NCI-H460 (cell line): ENCODE measurements around the gene NAPSA. TPM values are rescaled to one million over a fixed set of nuclear protein-coding genes. Genes with fewer than 3 reads are reported as not detected.
"Not testable (repeated sequence)": the region's sequence is repeated elsewhere in the genome, so short reads cannot be mapped to it uniquely, and the experiment has no call there.

Experiments
- DNase-seq: peaks from one replicate; pipeline ENCODE4 v3.0.0-alpha.2; 2016; ENCODE audit warnings: low read depth; ENCODE audit errors: extremely low read depth
- total RNA-seq: library from RNA; depleted of rRNA; stranded (reverse); fragments of >200 nt; shearing (Covaris generic); gene quantifications from 2 replicates; pipeline ENCODE4 v1.2.3, GENCODE V29; 2014

NAPSA gene
- total RNA-seq, 1 experiment from 2014 or later: not detected

DNA sequence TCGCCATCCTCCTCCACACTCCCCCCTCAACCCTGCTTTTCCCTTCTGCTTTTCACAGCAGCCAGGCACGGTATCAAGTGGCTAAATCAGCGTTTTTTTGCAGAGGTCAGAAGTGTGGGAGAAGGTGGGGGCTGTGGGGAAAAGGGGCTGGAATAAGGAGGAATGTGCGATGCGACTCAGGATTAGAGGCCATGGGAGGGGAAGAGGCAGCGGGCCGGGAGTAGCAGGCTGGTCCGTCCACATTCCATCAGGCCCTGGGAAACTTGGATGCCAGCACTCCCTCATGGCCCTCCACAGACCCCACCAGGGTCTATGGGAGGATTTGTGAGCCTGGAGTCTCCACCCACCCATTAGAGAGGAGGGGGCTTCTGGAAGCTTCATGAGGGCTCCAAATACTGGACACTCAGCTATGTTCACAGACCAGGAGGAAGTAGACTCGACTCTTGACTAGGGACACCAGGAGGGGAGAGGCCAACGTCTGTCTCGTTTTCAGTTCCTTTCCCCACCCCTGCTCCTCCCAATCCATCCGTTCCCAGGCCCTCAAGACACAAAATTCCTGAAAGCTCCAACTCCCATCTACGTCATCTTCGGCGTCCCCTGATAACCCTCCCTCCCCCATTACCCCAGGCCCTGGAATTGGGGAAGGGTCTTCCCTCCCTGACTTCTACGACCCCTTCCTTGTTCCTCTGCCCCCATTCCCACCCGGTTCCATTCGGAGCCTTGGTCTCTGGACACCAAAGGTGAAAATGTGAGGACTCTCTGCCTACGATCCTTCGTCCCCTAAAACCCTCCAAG is 33.0 kb downstream of the NAPSA start:
- no peak for DNase-seq

DNA sequence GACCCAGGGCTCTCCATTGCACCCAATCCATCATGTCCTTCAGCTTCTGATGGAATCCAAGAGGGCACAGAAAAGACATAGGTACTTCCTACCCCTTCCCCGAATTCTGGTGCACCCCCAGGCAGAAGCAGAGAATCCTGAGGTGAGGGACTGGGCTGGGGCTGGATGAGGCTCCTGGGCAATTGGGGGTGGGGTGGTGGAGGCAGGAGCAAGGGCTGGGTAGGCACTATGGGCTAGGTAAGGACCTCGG is 33.5 kb downstream of the NAPSA start:
- no peak for DNase-seq

DNA sequence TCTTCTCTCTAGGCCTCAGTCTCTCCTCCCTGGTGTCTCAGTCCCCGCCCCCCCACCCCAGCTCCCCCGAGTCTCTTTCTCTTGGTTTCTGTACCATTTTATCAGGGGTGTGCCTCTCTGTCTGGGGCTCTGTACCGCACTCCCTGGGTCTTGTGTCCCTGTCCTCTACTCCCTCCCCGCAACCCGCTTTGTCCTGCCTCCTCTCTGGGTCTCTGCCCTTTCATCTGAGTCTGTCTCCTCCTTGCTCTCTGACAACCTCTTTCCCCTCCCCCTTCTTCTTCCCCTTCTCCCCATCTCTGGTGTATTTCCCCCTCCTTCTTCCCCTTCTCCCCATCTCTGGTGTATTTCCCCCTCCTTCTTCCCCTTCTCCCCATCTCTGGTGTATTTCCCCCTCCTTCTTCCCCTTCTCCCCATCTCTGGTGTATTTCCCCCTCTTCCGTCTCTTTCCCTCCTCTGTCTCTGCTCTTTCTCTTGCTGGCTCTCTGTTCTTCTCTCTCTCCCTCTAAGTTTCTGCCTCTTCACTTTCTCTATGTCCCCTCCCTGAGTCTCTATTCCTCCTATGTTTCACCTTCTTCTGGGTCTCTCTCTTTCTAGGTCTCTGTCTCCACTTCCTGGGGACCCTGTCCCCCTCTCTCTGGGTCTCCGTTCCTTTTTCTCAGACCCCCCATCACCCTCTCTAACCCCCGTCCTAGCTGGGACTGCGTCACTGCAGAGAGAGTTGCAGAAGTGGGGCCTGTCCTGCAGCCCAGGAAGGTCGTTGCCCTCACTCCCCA is 34.0 kb downstream of the NAPSA start:
- DNase-seq: no peak

DNA sequence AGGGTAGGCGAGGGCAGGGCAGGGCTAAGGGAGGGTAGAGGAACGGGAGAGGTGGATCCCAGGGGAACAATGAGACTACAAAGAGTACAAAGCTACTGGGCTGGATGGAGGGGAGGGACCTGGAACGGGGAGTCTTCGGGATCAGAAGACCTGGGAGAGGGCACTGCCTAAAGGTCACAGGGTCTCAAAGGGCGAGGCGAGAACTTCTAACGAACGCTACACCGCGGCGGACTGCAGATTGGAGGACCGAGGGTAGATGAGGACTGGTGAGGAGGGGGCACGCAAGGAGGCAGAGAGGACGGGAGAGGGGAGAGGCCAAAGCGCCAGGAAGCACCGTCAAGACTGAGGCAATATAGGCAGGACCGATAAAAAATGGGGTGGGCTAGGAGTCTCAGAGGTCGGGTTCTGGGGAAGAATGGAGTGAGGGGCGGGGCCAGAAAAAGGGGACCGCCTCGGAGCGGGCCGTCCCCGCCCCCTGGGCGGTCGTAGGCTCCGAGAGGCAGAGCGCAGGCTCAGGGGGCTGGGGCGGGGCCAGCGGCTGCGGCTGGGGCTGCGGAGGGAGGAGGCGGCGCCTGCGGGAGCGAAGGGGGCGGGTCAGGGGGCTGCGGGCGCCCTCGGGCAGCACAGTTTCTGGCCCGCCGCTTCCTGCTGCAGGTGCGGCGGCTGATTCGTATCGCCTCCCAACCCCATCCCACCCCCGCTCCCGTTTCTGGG is 34.9 kb downstream of the NAPSA start:
- DNase-seq: peak; percentile 57

DNA sequence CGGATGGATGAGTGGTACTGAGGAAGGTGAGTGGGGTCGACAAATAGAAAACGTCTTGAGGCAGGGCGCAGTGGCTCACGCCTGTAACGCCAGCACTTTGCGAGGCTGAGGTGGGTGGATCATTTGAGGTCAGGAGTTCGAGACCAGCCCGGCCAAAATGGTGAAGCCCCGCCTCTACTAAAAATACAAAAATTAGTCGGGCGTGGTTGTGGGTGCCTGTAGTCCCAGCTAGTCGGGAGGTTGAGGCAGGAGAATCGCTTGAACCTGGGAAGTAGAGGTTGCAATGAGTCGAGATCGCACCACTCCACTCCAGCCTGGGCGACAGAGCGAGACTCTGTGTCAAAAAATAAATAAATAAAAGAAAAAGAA is 35.5 kb downstream of the NAPSA start:
- DNase-seq: not testable (repeated sequence)

DNA sequence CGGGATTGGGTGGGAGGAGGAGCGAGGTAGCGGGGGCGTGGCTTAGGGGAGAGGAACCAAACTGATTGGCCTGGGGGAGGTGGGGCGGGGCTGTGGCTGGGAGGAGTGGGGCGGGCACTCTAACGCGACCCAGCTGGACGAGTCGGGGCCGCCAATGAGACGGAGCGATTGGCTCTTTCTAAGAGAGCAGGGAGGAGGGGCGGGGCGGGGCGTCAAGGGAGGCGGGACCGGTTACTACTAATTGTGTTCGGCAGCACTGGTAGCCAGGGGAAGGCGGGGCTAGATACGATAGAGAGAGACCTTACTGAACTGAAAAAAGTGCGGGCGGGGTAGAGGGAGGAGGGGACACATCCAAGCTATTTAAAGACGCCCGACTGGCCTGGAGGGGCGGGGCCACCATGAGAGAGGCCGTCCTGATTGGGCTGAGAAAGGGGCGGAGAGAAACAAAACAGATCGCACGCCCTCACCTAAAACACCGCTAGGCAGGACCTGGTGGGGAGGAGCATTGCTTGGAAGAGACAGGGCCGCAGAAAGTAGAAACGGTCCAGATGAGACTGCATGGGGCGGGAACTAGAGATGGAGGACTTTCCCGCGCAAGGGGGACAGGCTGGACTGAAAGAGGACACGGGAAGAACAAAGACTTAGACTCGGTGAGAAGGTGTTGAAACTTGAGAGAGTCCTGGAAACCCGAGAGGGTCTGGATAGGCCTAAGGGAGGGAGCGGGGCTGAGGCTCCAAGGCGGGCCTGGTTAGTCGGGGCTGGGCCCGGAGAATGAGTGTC is 36.1 kb downstream of the NAPSA start, which contains the start of gene KCNC3:
KCNC3 (minus strand) TSS at position 232 of the 780 bp plus-strand sequence. CDS start 295 bp downstream, outside the sequence.
- peak; percentile 98 for DNase-seq

DNA sequence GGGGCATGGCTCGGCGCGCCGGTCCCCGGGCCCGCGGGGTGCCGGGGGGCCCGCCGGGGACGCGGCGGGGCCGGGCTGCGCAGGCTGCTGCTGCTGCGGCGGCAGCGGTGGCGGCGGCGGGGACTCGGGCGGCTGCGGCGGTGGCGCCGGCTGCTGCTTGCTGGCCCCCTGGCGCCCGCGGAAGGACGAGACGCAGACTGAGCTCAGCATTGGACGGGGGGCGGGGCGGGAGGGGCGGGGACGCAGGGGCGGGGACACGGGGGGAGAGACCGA is 36.6 kb downstream of the NAPSA start:
- no peak for DNase-seq

DNA sequence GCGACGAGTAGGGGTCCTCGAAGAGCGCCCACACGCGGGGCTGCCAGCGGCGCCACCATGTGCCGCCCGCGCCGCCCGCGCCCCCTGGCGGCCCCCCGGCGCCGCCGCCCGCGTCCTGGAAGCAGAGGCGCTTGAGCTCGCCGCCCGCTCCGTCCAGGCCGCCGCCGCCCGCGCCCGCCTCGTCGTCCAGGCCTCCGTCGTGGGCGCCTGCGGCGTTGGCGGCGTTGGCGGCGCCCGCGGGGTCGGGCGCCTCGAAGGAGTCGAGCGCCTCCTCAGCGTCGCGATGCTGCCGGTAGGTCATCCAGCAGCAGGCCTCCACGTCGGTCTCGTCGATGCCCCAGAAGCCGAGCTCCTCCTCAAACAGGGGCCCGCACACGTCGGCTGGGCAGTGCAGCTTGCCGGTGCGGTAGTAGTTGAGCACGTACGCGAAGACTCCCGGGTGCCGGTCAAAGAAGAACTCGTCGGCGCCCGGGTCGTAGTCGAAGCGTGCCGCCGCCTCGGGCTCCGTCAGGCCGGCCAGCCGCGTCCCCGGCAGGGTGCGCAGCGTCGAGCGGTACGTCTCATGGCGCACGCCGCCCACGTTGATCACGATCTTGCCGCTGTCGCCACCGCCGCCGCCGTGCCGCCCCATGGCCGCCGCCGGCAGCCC is 37.1 kb downstream of the NAPSA start:
- no peak for DNase-seq

DNA sequence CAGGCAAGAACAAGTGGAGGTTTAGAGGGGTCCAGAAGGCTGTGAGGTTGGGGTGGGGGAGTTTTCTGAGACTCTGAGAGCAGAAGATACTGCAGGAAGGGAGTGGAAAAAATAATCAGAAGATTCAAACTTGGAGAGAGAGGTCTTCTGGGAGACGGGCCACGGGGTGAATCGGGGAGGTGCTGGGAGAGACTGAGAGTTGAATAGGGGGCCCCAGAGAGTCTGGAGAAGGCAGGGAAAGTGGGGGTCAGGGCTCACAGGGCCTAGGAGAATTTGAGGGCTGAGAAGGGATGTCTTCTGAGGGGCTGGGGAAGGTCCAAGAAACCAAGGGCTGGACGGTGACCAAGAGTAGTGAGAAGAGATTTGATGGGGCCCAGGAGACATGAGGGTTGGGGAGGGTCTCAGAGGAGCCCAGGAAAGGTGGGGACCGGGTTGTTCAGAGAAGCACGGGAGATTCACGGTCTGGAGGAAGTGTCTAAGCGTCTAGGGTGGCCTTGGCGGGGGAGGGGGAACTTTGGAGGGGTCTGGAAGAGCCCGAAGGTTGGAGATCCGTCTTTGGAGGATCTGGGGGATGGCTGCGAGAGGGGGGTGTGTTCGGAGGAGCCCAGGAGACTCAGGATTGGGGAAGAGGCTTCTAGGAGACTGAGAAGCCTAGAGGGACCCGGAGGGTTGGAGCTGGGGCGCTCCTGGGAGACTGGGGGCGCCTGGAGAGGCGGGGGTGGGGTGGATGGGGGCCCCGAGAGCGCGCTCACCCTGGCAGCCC is 37.8 kb downstream of the NAPSA start:
- no peak for DNase-seq

DNA sequence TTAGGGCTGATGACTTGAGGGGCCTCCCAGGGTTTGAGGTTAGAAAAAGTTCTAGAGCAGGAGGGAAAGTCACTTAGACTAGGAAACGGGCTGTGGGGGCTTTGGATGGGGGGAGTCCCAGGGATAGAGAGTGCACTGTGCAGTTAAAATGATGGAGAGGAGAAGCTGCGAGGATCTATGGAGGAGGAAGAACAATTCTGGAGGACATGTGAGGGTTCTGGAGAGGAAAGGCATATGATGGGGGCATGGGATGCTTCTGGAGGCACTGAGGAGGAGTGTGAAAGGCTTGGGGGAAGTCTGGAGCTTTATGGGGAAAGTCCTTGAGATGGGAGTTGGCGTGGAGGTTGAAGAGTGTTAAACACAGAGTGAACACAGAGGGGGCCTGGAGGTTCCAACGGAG is 38.4 kb downstream of the NAPSA start:
- no peak for DNase-seq

DNA sequence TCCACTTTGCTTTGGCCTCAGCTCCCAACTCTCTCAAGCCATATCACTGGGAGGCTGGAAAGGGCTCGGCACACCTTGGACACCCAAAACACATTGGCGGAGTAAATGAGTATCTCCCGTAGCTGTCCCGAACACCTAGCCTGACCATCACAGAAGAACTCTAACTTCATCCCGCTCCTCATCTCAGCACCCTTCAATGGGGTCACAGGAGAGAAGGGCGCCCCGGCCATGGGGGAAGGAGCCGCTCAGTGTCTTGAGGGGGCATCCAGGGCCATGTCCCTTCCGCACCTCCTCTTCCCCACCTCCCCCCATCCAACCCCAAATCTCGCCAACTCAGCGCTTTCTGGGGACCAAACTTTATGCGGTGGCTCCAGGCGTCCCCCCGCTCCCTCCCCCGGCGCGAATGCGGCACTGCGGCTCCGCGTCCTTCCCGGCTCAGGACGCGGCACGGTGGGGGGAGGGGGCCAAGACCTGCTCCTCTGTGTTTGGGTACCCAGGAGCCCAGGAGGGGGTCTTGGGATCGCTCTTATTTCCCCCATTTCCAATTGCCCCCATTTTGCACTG is 39.3 kb downstream of the NAPSA start:
- no peak for DNase-seq

DNA sequence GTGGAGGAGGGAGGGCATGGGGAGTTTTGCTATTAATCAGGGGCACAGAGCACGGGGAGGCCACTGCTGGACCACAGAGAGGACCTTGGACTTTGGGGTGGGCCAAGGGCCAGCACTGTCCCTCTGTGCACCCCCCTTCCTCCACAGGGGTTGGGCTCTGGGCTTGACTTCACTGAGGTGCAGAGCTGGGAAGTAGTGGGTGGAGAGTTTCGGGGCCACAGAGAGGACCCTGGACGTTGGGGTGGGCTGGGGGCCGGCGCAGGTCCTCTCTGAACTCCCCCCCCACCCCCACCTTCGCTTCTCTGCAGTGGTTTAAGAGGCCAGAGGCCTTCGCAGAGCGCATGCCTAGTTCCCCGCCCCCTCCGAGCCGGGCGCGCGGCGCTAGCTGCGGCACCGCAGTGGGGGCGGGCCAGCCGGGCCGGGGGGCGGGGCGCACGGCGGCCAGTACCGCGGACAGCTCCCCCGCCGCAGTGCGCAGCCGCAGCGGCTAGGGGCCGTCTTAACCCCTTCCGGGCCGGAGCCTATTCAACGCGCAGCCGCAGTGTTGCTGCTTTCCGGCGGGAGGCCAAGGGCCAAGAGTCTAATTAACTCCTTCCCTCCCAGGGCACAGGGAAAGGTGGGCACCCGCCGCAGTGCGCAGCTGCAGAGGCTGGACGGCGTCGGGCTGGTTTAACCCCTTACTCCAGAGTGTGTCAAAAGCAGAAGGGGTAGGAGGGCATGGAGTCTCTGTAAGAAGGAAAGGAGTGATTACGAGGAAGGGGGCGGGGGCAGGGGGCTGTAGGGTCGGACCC is 39.9 kb downstream of the NAPSA start:
- DNase-seq: peak; percentile 34

DNA sequence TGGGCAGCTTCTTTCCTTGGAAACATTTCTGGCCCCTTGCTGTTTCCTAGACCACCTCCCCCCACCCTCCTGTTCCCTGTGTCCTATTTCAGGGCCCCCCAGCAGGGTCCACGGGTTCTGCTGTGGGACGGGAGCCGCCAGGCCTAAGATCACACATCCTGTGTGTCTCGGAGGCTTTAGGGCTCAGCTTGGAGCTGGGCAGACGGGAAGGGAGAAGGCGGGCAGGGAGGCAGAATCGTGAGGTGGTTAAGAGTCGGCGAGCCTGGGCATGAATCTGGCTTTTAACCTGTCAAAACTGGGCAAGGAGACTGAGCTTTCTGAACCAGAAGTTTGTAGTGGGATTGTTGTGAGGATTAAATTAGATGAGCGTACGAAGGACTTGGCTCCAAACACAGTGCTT is 41.1 kb downstream of the NAPSA start:
- no peak for DNase-seq

DNA sequence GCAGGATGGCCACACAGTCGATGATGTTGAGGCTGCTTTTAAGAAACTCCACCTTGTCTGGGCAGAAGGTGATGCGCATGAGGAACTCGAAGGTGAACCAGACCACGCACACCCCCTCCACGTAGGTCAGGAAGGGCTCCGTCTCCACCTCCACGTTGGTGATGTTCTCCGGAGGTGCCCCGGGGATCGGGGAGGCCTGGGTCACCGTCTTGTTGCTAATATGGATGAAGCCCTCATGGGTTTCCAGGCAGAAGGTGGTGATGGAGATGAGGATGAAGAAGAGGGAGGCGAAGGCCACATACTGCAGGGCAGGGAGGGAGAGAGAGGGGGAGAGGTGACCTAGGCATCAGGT is 41.7 kb downstream of the NAPSA start:
- DNase-seq: no peak

DNA sequence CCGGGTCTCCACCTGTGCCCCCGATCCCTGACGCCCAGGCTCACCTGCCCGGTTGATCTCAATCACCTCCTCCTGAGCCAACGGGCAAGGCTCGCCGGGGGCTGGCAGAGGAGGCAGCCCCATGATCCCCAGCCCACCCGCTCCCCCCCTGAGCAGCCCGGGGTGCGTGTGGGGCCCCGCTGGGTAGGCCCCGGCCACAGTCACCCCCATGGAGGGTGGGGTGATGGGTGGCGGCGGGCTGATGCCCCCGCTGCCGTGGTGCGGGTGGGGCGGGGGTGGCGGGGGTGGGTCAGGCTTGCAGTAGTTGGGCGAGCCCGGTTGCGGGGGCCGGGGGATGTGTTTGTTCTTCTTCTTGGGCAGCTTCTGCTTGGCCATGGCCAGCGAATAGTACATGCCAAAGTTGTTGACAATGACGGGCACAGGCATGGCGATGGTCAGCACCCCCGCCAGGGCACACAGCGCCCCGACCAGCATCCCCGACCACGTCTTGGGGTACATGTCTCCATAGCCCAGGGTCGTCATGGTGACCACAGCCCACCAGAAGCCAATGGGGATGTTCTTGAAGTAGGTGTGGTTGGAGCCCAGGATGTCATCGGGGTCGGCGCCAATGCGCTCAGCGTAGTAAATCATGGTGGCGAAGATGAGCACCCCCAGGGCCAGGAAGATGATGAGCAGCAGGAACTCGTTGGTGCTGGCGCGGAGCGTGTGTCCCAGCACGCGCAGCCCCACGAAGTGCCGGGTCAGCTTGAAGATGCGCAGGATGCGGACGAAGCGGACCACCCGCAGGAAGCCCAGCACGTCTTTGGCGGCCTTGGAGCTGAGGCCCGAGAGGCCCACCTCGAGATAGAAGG is 42.3 kb downstream of the NAPSA start:
- DNase-seq: no peak

DNA sequence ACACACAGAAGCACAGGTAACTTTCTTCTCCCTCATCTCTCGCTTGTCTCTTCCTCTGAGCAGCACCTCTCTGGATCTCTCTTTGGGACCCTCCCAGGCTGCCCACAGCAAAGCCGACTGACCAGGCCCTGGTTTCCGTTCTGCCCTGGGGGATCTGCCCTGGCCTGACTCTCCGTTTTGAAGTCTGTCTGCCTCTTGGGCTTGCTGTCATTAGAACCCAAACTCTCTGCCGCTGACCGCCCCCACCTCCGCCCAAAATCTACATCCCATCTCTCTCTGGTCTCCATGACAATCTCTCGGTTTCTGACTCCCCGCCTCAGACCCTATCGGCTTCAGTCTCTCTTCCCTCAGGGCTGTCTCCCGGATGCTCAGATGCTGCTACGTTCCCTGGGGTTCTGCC is 43.2 kb downstream of the NAPSA start:
- DNase-seq: no peak

DNA sequence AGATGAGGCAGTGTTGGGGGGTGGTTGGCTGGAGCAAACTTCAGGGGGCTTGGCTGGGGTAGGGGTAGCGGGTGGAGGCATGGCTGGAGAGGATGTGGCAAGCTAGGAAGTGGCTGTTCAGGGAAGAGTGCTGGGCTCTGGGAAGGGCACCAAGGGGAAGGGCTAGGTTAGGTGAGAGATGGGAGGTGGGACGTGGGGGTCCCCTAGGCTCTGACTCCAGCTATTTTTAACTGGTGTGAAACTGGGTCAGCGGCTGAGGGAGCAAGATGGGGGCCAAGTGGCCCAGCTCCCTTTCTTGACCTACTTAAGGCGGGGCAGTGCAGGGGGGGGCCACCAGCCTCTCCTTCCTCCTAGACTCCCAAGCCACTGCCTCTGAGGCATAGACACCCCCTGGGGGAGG is 43.6 kb downstream of the NAPSA start:
- DNase-seq: no peak

DNA sequence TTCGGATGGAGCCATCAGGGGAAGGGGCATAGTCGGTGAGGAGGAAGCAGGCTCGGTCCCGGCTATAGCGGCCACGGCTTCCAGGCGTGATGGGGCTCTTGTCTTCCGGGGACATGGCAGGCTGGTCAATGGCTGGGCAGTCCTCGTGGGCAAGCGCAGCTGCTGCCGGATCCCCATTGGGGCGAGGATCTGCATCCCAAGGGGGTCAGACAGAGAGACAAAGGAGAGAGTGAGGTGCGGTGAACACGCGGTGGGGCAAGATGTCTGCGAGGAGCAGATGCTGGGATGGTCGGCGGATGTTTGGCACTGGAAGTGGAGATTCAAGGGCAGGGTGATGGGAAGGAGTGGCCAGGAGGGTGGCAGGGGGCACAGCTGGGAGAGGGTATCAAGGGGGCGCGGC is 44.8 kb downstream of the NAPSA start:
- DNase-seq: no peak
